K562 (cell line): ENCODE measurements around the gene PHOSPHO1. TPM values are rescaled to one million over a fixed set of nuclear protein-coding genes. Genes with fewer than 3 reads are reported as not detected.

Experiments
- ATF1 ChIP-seq, 2 experiments: fragments of 450-650 bp in 1 of 2; IDR thresholded peaks; 2 replicates each; pipeline ENCODE4 v1.6.1; 2016; ENCODE audit warnings: missing compliant biosample characterization in 1 of 2, missing genetic modification characterization in 1 of 2
- BDP1 ChIP-seq: IDR thresholded peaks from 3 replicates; pipeline ENCODE4 v1.6.1; 2011; ENCODE audit not compliant: insufficient read length, insufficient read depth
- BRCA1 ChIP-seq, 2 experiments: fragments of 450-650 bp in 1 of 2; sonication (generic) in 1 of 2; formaldehyde crosslinking in 1 of 2; IDR thresholded peaks; 2 replicates each; pipeline versions ENCODE4 v1.5.0 to v1.6.1; 2017 to 2020; ENCODE audit warnings: mild to moderate bottlenecking in 1 of 2, missing genetic modification reagents in 1 of 2
- CEBPG ChIP-seq, 3 experiments: fragments of 200-800 bp in 1 of 3; sonication (Bioruptor generic) in 1 of 3; sonication (generic) in 1 of 3; formaldehyde crosslinking in 1 of 3; IDR thresholded peaks in 2 of 3; conservative IDR thresholded peaks in 1 of 3; 2 replicates each; pipeline versions ENCODE4 v1.6.1 to v1.8.0; 2016 to 2022; ENCODE audit warnings: missing compliant biosample characterization in 2 of 3, missing genetic modification characterization in 2 of 3, mild to moderate bottlenecking in 1 of 3, missing genetic modification reagents in 1 of 3
- CXXC5 ChIP-seq: fragments of 250-450 bp; sonication (Bioruptor Pico); IDR thresholded peaks from 2 replicates; pipeline ENCODE4 v1.8.0; 2022; ENCODE audit warnings: inconsistent platforms, mild to moderate bottlenecking, moderate library complexity
- EHMT2 ChIP-seq: fragments of 450-650 bp; IDR thresholded peaks from 2 replicates; pipeline ENCODE4 v1.6.1; 2018; ENCODE audit warnings: antibody characterized with exemption
- ESRRA ChIP-seq: fragments of 450-650 bp; IDR thresholded peaks from 2 replicates; pipeline ENCODE4 v1.6.1; 2014; ENCODE audit warnings: low read depth, mild to moderate bottlenecking, moderate library complexity, borderline replicate concordance
- GATAD2A ChIP-seq: fragments of 450-650 bp; IDR thresholded peaks from 2 replicates; pipeline ENCODE4 v1.6.1; 2017
- HDAC8 ChIP-seq: fragments of 450-650 bp; IDR thresholded peaks from 2 replicates; pipeline ENCODE4 v1.6.1; 2016; ENCODE audit warnings: mild to moderate bottlenecking, missing genetic modification characterization, moderate library complexity, missing compliant biosample characterization
- HNRNPL ChIP-seq: fragments of 200-400 bp; formaldehyde crosslinking; IDR thresholded peaks from 2 replicates; pipeline ENCODE4 v1.6.1; 2017; ENCODE audit warnings: low read depth, mild to moderate bottlenecking, low read length
- KLF13 ChIP-seq: fragments of 450-650 bp; IDR thresholded peaks from 2 replicates; pipeline ENCODE4 v1.6.1; 2016; ENCODE audit warnings: missing genetic modification characterization, low read depth, mild to moderate bottlenecking, missing compliant biosample characterization, moderate library complexity, borderline replicate concordance
- LCOR ChIP-seq: sonication (generic); formaldehyde crosslinking; IDR thresholded peaks from 2 replicates; pipeline ENCODE4 v1.8.0; 2022; ENCODE audit warnings: mild to moderate bottlenecking, missing genetic modification reagents
- NCOA2 ChIP-seq, 2 experiments: fragments of 450-650 bp; IDR thresholded peaks; 2 replicates each; pipeline ENCODE4 v1.6.1; 2018; ENCODE audit warnings: mild to moderate bottlenecking in 2 of 2, moderate library complexity in 1 of 2; ENCODE audit not compliant: partially characterized antibody in 2 of 2
- NCOA6 ChIP-seq: fragments of 450-650 bp; IDR thresholded peaks from 2 replicates; pipeline ENCODE4 v1.6.1; 2017; ENCODE audit warnings: mild to moderate bottlenecking
- NR1H2 ChIP-seq: sonication (generic); formaldehyde crosslinking; IDR thresholded peaks from 2 replicates; pipeline ENCODE4 v1.4.0; 2020; ENCODE audit warnings: mild to moderate bottlenecking, missing genetic modification reagents
- POLR3A ChIP-seq: IDR thresholded peaks from 2 replicates; pipeline ENCODE4 v1.6.1; 2011; ENCODE audit warnings: borderline replicate concordance, mild to moderate bottlenecking, moderate library complexity; ENCODE audit not compliant: insufficient read length, insufficient read depth; ENCODE audit errors: extremely low read depth
- SIX5 ChIP-seq, 2 experiments: IDR thresholded peaks; 2 replicates each; pipeline ENCODE4 v1.6.1; 2011; ENCODE audit warnings: low read length in 2 of 2, borderline replicate concordance in 1 of 2, low read depth in 1 of 2, mild to moderate bottlenecking in 1 of 2, moderate library complexity in 1 of 2; ENCODE audit not compliant: insufficient read depth in 1 of 2
- SMARCA5 ChIP-seq: fragments of 450-650 bp; IDR thresholded peaks from 2 replicates; pipeline ENCODE4 v1.6.1; 2016
- SMC3 ChIP-seq: conservative IDR thresholded peaks from 2 replicates; pipeline ENCODE4 v1.6.1; 2011; ENCODE audit warnings: low read depth, low read length, improper control_type of control experiment; ENCODE audit not compliant: insufficient read depth
- TCF3 ChIP-seq: sonication (generic); formaldehyde crosslinking; IDR thresholded peaks from 2 replicates; pipeline ENCODE4 v1.4.0; 2020; ENCODE audit warnings: mild to moderate bottlenecking, missing genetic modification reagents
- ZFP30 ChIP-seq: fragments of 250-450 bp; sonication (Bioruptor Pico); IDR thresholded peaks from 2 replicates; pipeline ENCODE4 v1.8.0; 2022; ENCODE audit warnings: moderate library complexity, mild to moderate bottlenecking, inconsistent platforms, borderline replicate concordance
- ZNF282 ChIP-seq: sonication (generic); formaldehyde crosslinking; IDR thresholded peaks from 2 replicates; pipeline ENCODE4 v1.8.1; 2023; ENCODE audit warnings: missing genetic modification reagents
- ZNF3 ChIP-seq: fragments of 250-450 bp; sonication (Bioruptor Pico); IDR thresholded peaks from 2 replicates; pipeline ENCODE4 v1.5.0; 2021; ENCODE audit warnings: mild to moderate bottlenecking, moderate library complexity
- ZNF408 ChIP-seq: fragments of 250-450 bp; sonication (Bioruptor Pico); IDR thresholded peaks from 2 replicates; pipeline ENCODE4 v1.4.0; 2020; ENCODE audit warnings: low read depth, mild to moderate bottlenecking, moderate library complexity
- ZNF583 ChIP-seq: fragments of 250-450 bp; sonication (Bioruptor Pico); IDR thresholded peaks from 2 replicates; pipeline ENCODE4 v1.4.0; 2020
- ZNF695 ChIP-seq: fragments of 450-650 bp; formaldehyde crosslinking; IDR thresholded peaks from 2 replicates; pipeline ENCODE4 v1.4.0; 2020; ENCODE audit warnings: mild to moderate bottlenecking, moderate library complexity
- ZNF699 ChIP-seq: fragments of 250-450 bp; sonication (Bioruptor Pico); IDR thresholded peaks from 2 replicates; pipeline ENCODE4 v1.8.0; 2021; ENCODE audit warnings: mild to moderate bottlenecking, moderate library complexity; ENCODE audit not compliant: insufficient replicate concordance
- ZNF830 ChIP-seq: fragments of 250-450 bp; sonication (Bioruptor Pico); IDR thresholded peaks from 2 replicates; pipeline ENCODE4 v1.5.0; 2021; ENCODE audit warnings: mild to moderate bottlenecking
- polyA plus RNA-seq, 8 experiments: library from polyadenylated mRNA; depleted of rRNA in 4 of 8; stranded (reverse) in 5 of 8; unstranded in 3 of 8; fragments of >200 nt; fragmentation: Nextera tagmentation in 2 of 8; fragmentation: Illumina TruSeq in 1 of 8; extraction: Ambion mirVana in 2 of 8; extraction: Trizol in 1 of 8; gene quantifications; 2 replicates each; pipeline versions ENCODE4 v1.2.1 to v1.2.3, GENCODE V29; 2011 to 2014; ENCODE audit warnings: inconsistent platforms in 1 of 8, missing spikeins in 1 of 8
- total RNA-seq, 7 experiments: library from RNA; depleted of rRNA in 6 of 7; stranded (reverse); fragments of >200 nt in 6 of 7; fragmentation: Illumina TruSeq in 2 of 7; extraction: Trizol in 2 of 7; gene quantifications; 2 replicates each; pipeline versions ENCODE4 v1.2.1 to v1.2.3, GENCODE V29; 2011 to 2021; ENCODE audit warnings: low replicate concordance in 1 of 7
- TF ChIP-seq, protein P1 (sequence below): sonication (generic); formaldehyde crosslinking; IDR thresholded peaks from 2 replicates; pipeline ENCODE4 v1.8.0; 2022; ENCODE audit warnings: mild to moderate bottlenecking, missing genetic modification reagents

Gene PHOSPHO1
- total and polyA plus RNA-seq, 9 of the 15 experiments (the other 6 are each of a cell fraction or from before 2014, with no cell fraction given): 0.06 to 0.07 TPM; not detected in 7

GRCh38 chr17:49193513-49194296 lies 36.9 kb downstream of the PHOSPHO1 start (continued):
- TF ChIP-seq POLR3A (no peak), GATAD2A (peak; percentile 26; the same call in 1 of the 2 replicates), TCF3 (CRISPR knock-in tag) (peak; percentile 40; the same call in 1 of the 2 replicates), EHMT2 (peak; percentile 12; the same call in 1 of the 2 replicates), CEBPG (CRISPR knock-in tag; IDR thresholded peaks at IDR 0.05) (no peak), CEBPG (tag; conservative IDR thresholded peaks at IDR 0.05 in 1 of 2, IDR thresholded peaks at IDR 0.05 in 1 of 2) (no peak), ZNF695 (CRISPR knock-in tag) (no peak), ZNF282 (no peak), BRCA1 (IDR thresholded peaks at IDR 0.05) (no peak), BRCA1 (CRISPR knock-in tag; IDR thresholded peaks at IDR 0.05) (no peak), SMARCA5 (no peak; the same call in 1 of the 2 replicates), ZNF583 (CRISPR knock-in tag) (no peak), ATF1 (CRISPR knock-in tag; IDR thresholded peaks at IDR 0.05) (no peak), ATF1 (tag; IDR thresholded peaks at IDR 0.05) (0 out of 2 replicates have a peak, but pooled peaks have one; percentile 24), HDAC8 (tag) (no peak), ESRRA (peak; percentile 22; the same call in 1 of the 2 replicates), SMC3 (no peak), ZNF408 (CRISPR knock-in tag) (no peak), ZFP30 (CRISPR knock-in tag) (no peak), ZNF699 (CRISPR knock-in tag) (no peak), NCOA6 (no peak), BDP1 (no peak), HNRNPL (no peak), SIX5 (IDR thresholded peaks at IDR 0.05; ENCODE audit: borderline replicate concordance in 1 of 2, insufficient read depth in 1 of 2, low read depth in 1 of 2, low read length in 2 of 2) (no peak), LCOR (CRISPR knock-in tag) (no peak), CXXC5 (CRISPR knock-in tag) (no peak; the same call in 1 of the 2 replicates), KLF13 (tag) (no peak), ZNF830 (CRISPR knock-in tag) (no peak), NCOA2 (IDR thresholded peaks at IDR 0.05; ENCODE audit: partially characterized antibody in 2 of 2) (peak in 1 of 2 experiments; percentile 87), NR1H2 (CRISPR knock-in tag) (no peak), ZNF3 (CRISPR knock-in tag) (no peak)
- TF ChIP-seq, protein P1, sequence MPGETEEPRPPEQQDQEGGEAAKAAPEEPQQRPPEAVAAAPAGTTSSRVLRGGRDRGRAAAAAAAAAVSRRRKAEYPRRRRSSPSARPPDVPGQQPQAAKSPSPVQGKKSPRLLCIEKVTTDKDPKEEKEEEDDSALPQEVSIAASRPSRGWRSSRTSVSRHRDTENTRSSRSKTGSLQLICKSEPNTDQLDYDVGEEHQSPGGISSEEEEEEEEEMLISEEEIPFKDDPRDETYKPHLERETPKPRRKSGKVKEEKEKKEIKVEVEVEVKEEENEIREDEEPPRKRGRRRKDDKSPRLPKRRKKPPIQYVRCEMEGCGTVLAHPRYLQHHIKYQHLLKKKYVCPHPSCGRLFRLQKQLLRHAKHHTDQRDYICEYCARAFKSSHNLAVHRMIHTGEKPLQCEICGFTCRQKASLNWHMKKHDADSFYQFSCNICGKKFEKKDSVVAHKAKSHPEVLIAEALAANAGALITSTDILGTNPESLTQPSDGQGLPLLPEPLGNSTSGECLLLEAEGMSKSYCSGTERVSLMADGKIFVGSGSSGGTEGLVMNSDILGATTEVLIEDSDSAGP (CRISPR knock-in tag): no peak
